ENCODE measurements around the gene KCNMA1.
A peak's percentile ranks its signal among the peaks of the same experiment; 100 is the strongest.

KCNMA1 gene

GRCh38 chr10:76992467-76992866 is 645.1 kb downstream of the KCNMA1 start:
- TF ChIP-seq CTCF (IDR thresholded peaks at IDR 0.05), result no peak
- no peak overlapping the region for H3K4me3 ChIP-seq (ENCODE audit: low read depth in 1 of 2, low read length in 1 of 2)
- no peak overlapping the region for H3K27ac ChIP-seq
- H3K4me1 ChIP-seq (ENCODE audit: control insufficient read depth in 1 of 2, insufficient read depth in 1 of 2, low read depth in 1 of 2, low read length in 1 of 2), result peaks cover 0 to 7% of the 10 kb centered on the region in 2 experiments
- H3K27me3 ChIP-seq, result peaks cover 91% of the 10 kb centered on the region
- no peaks in the 10 kb centered on the region for H3K9me3 ChIP-seq
- H3K36me3 ChIP-seq, result no peaks in the 10 kb centered on the region

- H3K4me1 ChIP-seq (ENCODE audit: control insufficient read depth in 1 of 2, insufficient read depth in 1 of 2, low read depth in 1 of 2, low read length in 1 of 2), result peaks cover 0 to 7% of the 10 kb centered on the region in 2 experiments
- H3K9me3 ChIP-seq, result no peaks in the 10 kb centered on the region
- H3K27ac ChIP-seq, result no peak overlapping the region
- H3K36me3 ChIP-seq, result no peaks in the 10 kb centered on the region
- peaks cover 99% of the 10 kb centered on the region for H3K27me3 ChIP-seq
- no peak overlapping the region for H3K4me3 ChIP-seq (ENCODE audit: low read depth in 1 of 2, low read length in 1 of 2)
- no peak for TF ChIP-seq CTCF (IDR thresholded peaks at IDR 0.05)
These were observed 646.0 kb downstream of the KCNMA1 start for GRCh38 chr10:76991621-76992020.

GRCh38 chr10:76990561-76990960 is 647.0 kb downstream of the KCNMA1 start:
- no peak overlapping the region for H3K27ac ChIP-seq
- H3K9me3 ChIP-seq, result no peaks in the 10 kb centered on the region
- no peaks in the 10 kb centered on the region for H3K36me3 ChIP-seq
- peaks cover 2 to 15% of the 10 kb centered on the region in 2 experiments for H3K4me1 ChIP-seq (ENCODE audit: control insufficient read depth in 1 of 2, insufficient read depth in 1 of 2, low read depth in 1 of 2, low read length in 1 of 2)
- no peak overlapping the region for H3K4me3 ChIP-seq (ENCODE audit: low read depth in 1 of 2, low read length in 1 of 2)
- no peak for TF ChIP-seq CTCF (IDR thresholded peaks at IDR 0.05)
- H3K27me3 ChIP-seq, result peaks cover 99% of the 10 kb centered on the region

GRCh38 chr10:76984559-76985443 is 652.8 kb downstream of the KCNMA1 start:
- TF ChIP-seq CTCF (IDR thresholded peaks at IDR 0.05), result peak; percentile 75
- no peaks in the 10 kb centered on the region for H3K9me3 ChIP-seq
- H3K4me3 ChIP-seq (ENCODE audit: low read depth in 1 of 2, low read length in 1 of 2), result no peak overlapping the region
- peaks cover 88% of the 10 kb centered on the region for H3K27me3 ChIP-seq
- H3K27ac ChIP-seq, result no peak overlapping the region
- peaks cover 9 to 23% of the 10 kb centered on the region in 2 experiments for H3K4me1 ChIP-seq (ENCODE audit: control insufficient read depth in 1 of 2, insufficient read depth in 1 of 2, low read depth in 1 of 2, low read length in 1 of 2)
- no peaks in the 10 kb centered on the region for H3K36me3 ChIP-seq

- Histone ChIP-seq H3K27me3 (peaks cover 88% of the 10 kb centered on the region), H3K36me3 (no peaks in the 10 kb centered on the region), H3K9me3 (no peaks in the 10 kb centered on the region), H3K4me3 (ENCODE audit: low read depth in 1 of 2, low read length in 1 of 2) (no peak overlapping the region), H3K27ac (no peak overlapping the region), H3K4me1 (ENCODE audit: control insufficient read depth in 1 of 2, insufficient read depth in 1 of 2, low read depth in 1 of 2, low read length in 1 of 2) (peaks cover 9 to 16% of the 10 kb centered on the region in 2 experiments)
- no peak for TF ChIP-seq CTCF (IDR thresholded peaks at IDR 0.05)
These were observed 654.0 kb downstream of the KCNMA1 start for GRCh38 chr10:76983624-76984023.
